PC-3 (cell line): ENCODE results near the gene POLQ. TPM values are rescaled to one million over a fixed set of nuclear protein-coding genes. Genes with fewer than 3 reads are reported as not detected.

Source experiments
- ATAC-seq: fragments of 200-7000 bp; cut with Tn5 transposase; 2 replicates; pipeline ENCODE4 v1.9.1; 2020; ENCODE audit warnings: mild to moderate bottlenecking, moderate library complexity
- BruUV-seq: library from RNA; stranded (reverse); fragments of 400-500 nt; replicated peaks from 2 replicates; lab custom pipeline; 2021; lab: Mats Ljungman, UMichigan
- CTCF ChIA-PET: fragments of 300-600 bp; sonication (Branson Sonifier 250); formaldehyde crosslinking; loops from one replicate; lab custom pipeline; 2022; ENCODE audit warnings: antibody characterized with exemption; lab: Charles Lee
- POLR2A ChIA-PET: fragments of 300-600 bp; sonication (Branson Sonifier 250); formaldehyde crosslinking; loops from one replicate; lab custom pipeline; 2022; ENCODE audit warnings: antibody characterized with exemption; ENCODE audit not compliant: unreplicated experiment; lab: Charles Lee
- DNase-seq: peaks from one replicate; pipeline ENCODE4 v3.0.0-alpha.2; 2015
- H2AFZ ChIP-seq: fragments of 300-600 bp; sonication (generic); 2 replicates; pipeline ENCODE4 v1.6.0; 2016; ENCODE audit warnings: antibody characterized with exemption, low read length
- H3F3A ChIP-seq: fragments of 300-600 bp; sonication (generic); one replicate; pipeline ENCODE4 v1.6.0; 2017; ENCODE audit warnings: antibody characterized with exemption, low read length, control low read depth, mild to moderate bottlenecking; ENCODE audit not compliant: unreplicated experiment
- H3K27ac ChIP-seq: fragments of 300-600 bp; sonication (generic); 2 replicates; pipeline ENCODE4 v1.5.1; 2016; ENCODE audit warnings: mild to moderate bottlenecking, low read length
- H3K27me3 ChIP-seq: fragments of 300-600 bp; sonication (generic); 2 replicates; pipeline ENCODE4 v1.6.1; 2016; ENCODE audit warnings: low read length, mixed read lengths
- H3K36me3 ChIP-seq: fragments of 300-600 bp; sonication (generic); 2 replicates; pipeline ENCODE4 v1.6.1; 2016; ENCODE audit warnings: low read depth, mixed run types, low read length, mixed read lengths
- H3K4me1 ChIP-seq: fragments of 300-600 bp; sonication (generic); 2 replicates; pipeline ENCODE4 v1.5.1; 2016; ENCODE audit warnings: low read length; ENCODE audit not compliant: insufficient read depth
- H3K4me2 ChIP-seq: fragments of 300-600 bp; sonication (generic); 2 replicates; pipeline ENCODE4 v1.6.0; 2016; ENCODE audit warnings: low read length
- H3K4me3 ChIP-seq: fragments of 300-600 bp; sonication (generic); 2 replicates; pipeline ENCODE4 v1.5.1; 2016; ENCODE audit warnings: mild to moderate bottlenecking, low read length, mixed read lengths
- H3K79me2 ChIP-seq: fragments of 300-600 bp; sonication (generic); 2 replicates; pipeline ENCODE4 v1.6.1; 2017; ENCODE audit warnings: low read length, mixed read lengths
- H3K9ac ChIP-seq: fragments of 300-600 bp; sonication (generic); 2 replicates; pipeline ENCODE4 v1.6.0; 2016; ENCODE audit warnings: mild to moderate bottlenecking, low read length
- H3K9me2 ChIP-seq: fragments of 300-600 bp; sonication (generic); replicated peaks from 2 replicates; pipeline ENCODE4 v1.6.1; 2016; ENCODE audit warnings: mixed run types, low read length, mixed read lengths
- H3K9me3 ChIP-seq: fragments of 300-600 bp; sonication (generic); 2 replicates; pipeline ENCODE4 v1.6.1; 2016; ENCODE audit warnings: low read length, mixed read lengths
- H4K20me1 ChIP-seq: fragments of 300-600 bp; sonication (generic); 2 replicates; pipeline ENCODE4 v1.6.1; 2016; ENCODE audit warnings: low read length, mixed read lengths
- EZH2 ChIP-seq: fragments of 300-600 bp; sonication (generic); IDR thresholded peaks from one replicate; pipeline ENCODE4 v1.6.1; 2017; ENCODE audit warnings: antibody characterized with exemption, mild to moderate bottlenecking, low read length; ENCODE audit not compliant: unreplicated experiment
- EZH2phosphoT487 ChIP-seq: fragments of 300-600 bp; sonication (generic); IDR thresholded peaks from 2 replicates; pipeline ENCODE4 v1.6.1; 2018; ENCODE audit warnings: mild to moderate bottlenecking, antibody characterized with exemption, low read length, borderline replicate concordance
- intact Hi-C: fragments of 100-400 bp; cut with micrococcal nuclease; formaldehyde crosslinking; loops from 2 replicates; pipeline ENCODE4 v1.9.0; 2023
- total RNA-seq: library from RNA; depleted of rRNA; stranded (reverse); fragments of >200 nt; gene quantifications from 2 replicates; pipeline ENCODE4 v1.2.3, GENCODE V29; 2014
- TF ChIP-seq, protein P1 (sequence below): fragments of 300-600 bp; sonication (generic); conservative IDR thresholded peaks from 2 replicates; pipeline ENCODE4 v1.5.1; 2017; ENCODE audit warnings: antibody characterized with exemption, low read depth, mild to moderate bottlenecking, low read length

Gene POLQ
- total RNA-seq, 1 experiment from 2014 or later: 22.2 TPM

DNA sequence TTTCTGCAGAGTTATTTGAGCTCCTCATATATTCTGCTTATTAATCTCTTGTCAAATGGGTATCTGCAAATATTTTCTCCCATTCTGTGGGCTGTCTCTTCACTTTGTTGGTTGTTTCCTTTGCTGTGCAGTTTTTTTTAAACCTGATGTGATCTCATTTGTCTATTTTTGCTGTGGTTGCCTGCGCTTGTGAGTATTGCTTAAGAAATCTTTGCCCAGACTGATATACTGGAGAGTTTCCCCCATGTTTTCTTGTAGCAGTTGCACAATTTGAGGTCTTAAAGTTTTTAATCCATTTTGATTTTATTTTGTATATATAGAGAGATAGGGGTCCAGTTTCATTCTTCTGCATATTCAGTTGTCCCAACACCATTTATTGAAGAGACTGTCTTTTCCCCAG, 102.3 kb downstream of the POLQ start:
- DNase-seq: no peak
- BruUV-seq: no TSS peak
- Histone ChIP-seq H3K4me2 (no peak overlapping the region), H3K79me2 (no peaks in the 10 kb centered on the region), H3K27me3 (no peaks in the 10 kb centered on the region), H3K27ac (no peak overlapping the region), H3K36me3 (peaks cover 20% of the 10 kb centered on the region; the same call in 1 of the 2 replicates), H3K9ac (no peak overlapping the region), H3K9me2 (no peaks in the 10 kb centered on the region), H4K20me1 (no peaks in the 10 kb centered on the region), H2AFZ (no peak overlapping the region), H3F3A (no peaks in the 10 kb centered on the region), H3K4me3 (no peak overlapping the region), H3K4me1 (no peaks in the 10 kb centered on the region), H3K9me3 (no peaks in the 10 kb centered on the region)
- intact Hi-C loops: no loop called here
- ATAC-seq: no peak
- ChIA-PET CTCF (no interaction called here), POLR2A (no interaction called here)
- TF ChIP-seq, protein P1, sequence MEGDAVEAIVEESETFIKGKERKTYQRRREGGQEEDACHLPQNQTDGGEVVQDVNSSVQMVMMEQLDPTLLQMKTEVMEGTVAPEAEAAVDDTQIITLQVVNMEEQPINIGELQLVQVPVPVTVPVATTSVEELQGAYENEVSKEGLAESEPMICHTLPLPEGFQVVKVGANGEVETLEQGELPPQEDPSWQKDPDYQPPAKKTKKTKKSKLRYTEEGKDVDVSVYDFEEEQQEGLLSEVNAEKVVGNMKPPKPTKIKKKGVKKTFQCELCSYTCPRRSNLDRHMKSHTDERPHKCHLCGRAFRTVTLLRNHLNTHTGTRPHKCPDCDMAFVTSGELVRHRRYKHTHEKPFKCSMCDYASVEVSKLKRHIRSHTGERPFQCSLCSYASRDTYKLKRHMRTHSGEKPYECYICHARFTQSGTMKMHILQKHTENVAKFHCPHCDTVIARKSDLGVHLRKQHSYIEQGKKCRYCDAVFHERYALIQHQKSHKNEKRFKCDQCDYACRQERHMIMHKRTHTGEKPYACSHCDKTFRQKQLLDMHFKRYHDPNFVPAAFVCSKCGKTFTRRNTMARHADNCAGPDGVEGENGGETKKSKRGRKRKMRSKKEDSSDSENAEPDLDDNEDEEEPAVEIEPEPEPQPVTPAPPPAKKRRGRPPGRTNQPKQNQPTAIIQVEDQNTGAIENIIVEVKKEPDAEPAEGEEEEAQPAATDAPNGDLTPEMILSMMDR: no peak

- Histone ChIP-seq H3K9me2 (no peaks in the 10 kb centered on the region), H3K79me2 (no peaks in the 10 kb centered on the region), H2AFZ (no peak overlapping the region), H3K4me2 (no peak overlapping the region), H3K9me3 (no peaks in the 10 kb centered on the region), H3K36me3 (peaks cover 36% of the 10 kb centered on the region), H3K27ac (no peak overlapping the region), H3F3A (no peaks in the 10 kb centered on the region), H3K4me3 (no peak overlapping the region), H3K27me3 (no peaks in the 10 kb centered on the region), H3K9ac (no peak overlapping the region), H3K4me1 (no peaks in the 10 kb centered on the region), H4K20me1 (no peaks in the 10 kb centered on the region)
- CTCF ChIA-PET: interaction anchor here (0.5 kb wide), 1 partner anchor 350 kb away, joined by 4 read pairs; no protein-coding TSS in a partner anchor
- TF ChIP-seq, protein P1: no peak
- no peak for TF ChIP-seq EZH2phosphoT487
- TF ChIP-seq EZH2: no peak
- POLR2A ChIA-PET: no interaction called here
- ATAC-seq: peak; percentile 94
- intact Hi-C loops: loop anchor here (10.0 kb wide), 1 partner anchor 88 kb away; no protein-coding TSS in a partner anchor
- peak; percentile 70 for DNase-seq
- no TSS peak for BruUV-seq
These were observed 109.1 kb downstream of the POLQ start for GRCh38 chr3:121436641-121437040.

DNA sequence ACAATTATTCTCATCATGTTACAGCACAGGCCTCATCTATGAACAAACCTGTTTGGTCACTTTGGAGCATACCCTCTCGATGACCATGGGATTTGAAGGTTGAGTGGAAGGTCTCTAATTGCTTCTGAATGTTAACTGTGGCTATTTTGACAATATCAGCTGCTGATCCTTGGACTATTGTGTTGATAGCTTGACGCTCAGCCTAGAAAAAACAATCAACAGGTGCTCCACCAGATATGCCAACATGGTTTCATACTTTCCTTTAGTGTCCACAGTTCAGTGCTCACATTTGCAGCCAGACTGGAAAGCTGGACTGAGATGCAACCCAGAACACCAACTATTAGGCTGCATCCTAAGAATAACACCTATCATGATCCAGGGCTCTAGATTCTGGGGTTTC, 109.7 kb downstream of the POLQ start:
- ATAC-seq: no peak
- intact Hi-C loops: loop anchor here (10.0 kb wide), 1 partner anchor 89 kb away; no protein-coding TSS in a partner anchor
- ChIA-PET POLR2A (no interaction called here), CTCF (no interaction called here)
- Histone ChIP-seq H3K4me2 (no peak overlapping the region), H3K36me3 (peaks cover 36% of the 10 kb centered on the region), H2AFZ (no peak overlapping the region), H3K9me2 (no peaks in the 10 kb centered on the region), H3K27me3 (no peaks in the 10 kb centered on the region), H3K79me2 (no peaks in the 10 kb centered on the region), H3K4me1 (no peaks in the 10 kb centered on the region), H3K4me3 (no peak overlapping the region), H4K20me1 (no peaks in the 10 kb centered on the region), H3K9ac (no peak overlapping the region), H3K27ac (no peak overlapping the region), H3F3A (no peaks in the 10 kb centered on the region), H3K9me3 (no peaks in the 10 kb centered on the region)
- no peak for DNase-seq
- TF ChIP-seq EZH2: no peak
- TF ChIP-seq, protein P1: no peak
- no peak for TF ChIP-seq EZH2phosphoT487
- no TSS peak for BruUV-seq
